ENCODE results near the gene KLHL28.

The KLHL28 gene

GRCh38 chr14:44961554-44962333, at the start of gene KLHL28, which contains the start of gene TOGARAM1:
TSS of gene KLHL28 (minus strand) at chr14:44961947. CDS start at chr14:44945928, 16,019 bp downstream.
TSS of gene TOGARAM1 (plus strand) at chr14:44962190. CDS start at chr14:44962422, 232 bp downstream.
- peak; percentile 99 for DNase-seq

- no peak for DNase-seq
These were observed 42.2 kb upstream of the KLHL28 start for GRCh38 chr14:45003924-45004323.

- no peak for DNase-seq
These were observed 34.1 kb upstream of the KLHL28 start for GRCh38 chr14:44995770-44996294.

- no peak for DNase-seq
These were observed 33.4 kb upstream of the KLHL28 start for GRCh38 chr14:44995196-44995595.

GRCh38 chr14:44990533-44990932, 28.8 kb upstream of the KLHL28 start:
- no peak for DNase-seq

GRCh38 chr14:44989497-44990440, 28.0 kb upstream of the KLHL28 start:
- DNase-seq: no peak

- DNase-seq: no peak
These were observed 26.9 kb upstream of the KLHL28 start for GRCh38 chr14:44988694-44989093.

- DNase-seq: no peak
These were observed 20.8 kb upstream of the KLHL28 start for GRCh38 chr14:44982594-44982993.

GRCh38 chr14:44981198-44981597, 19.5 kb upstream of the KLHL28 start:
- DNase-seq: no peak

- DNase-seq: no peak
These were observed 18.1 kb upstream of the KLHL28 start for GRCh38 chr14:44979740-44980356.

- no peak for DNase-seq
These were observed 17.5 kb upstream of the KLHL28 start for GRCh38 chr14:44979273-44979672.

- no peak for DNase-seq
These were observed 9.7 kb upstream of the KLHL28 start for GRCh38 chr14:44971459-44971858.

- no peak for DNase-seq
These were observed 9.2 kb upstream of the KLHL28 start for GRCh38 chr14:44970907-44971306.

GRCh38 chr14:44968714-44969113, 7.0 kb upstream of the KLHL28 start:
- DNase-seq: no peak

- DNase-seq: no peak
These were observed 5.0 kb upstream of the KLHL28 start for GRCh38 chr14:44966601-44967336.

- no peak for DNase-seq
These were observed 2.1 kb upstream of the KLHL28 start for GRCh38 chr14:44963775-44964380.

- DNase-seq: no peak
These were observed 1.3 kb upstream of the KLHL28 start for GRCh38 chr14:44963044-44963528.

- no peak for DNase-seq
These were observed 742 bp upstream of the KLHL28 start for GRCh38 chr14:44962334-44963043.

GRCh38 chr14:44961151-44961553, 595 bp downstream of the KLHL28 start:
- DNase-seq: no peak

GRCh38 chr14:44960646-44961045, 1.1 kb downstream of the KLHL28 start:
- DNase-seq: no peak

- no peak for DNase-seq
These were observed 1.6 kb downstream of the KLHL28 start for GRCh38 chr14:44960146-44960545.

Data from NCI-H2081 treated with DMSO at 0.1 percent for 48 hours (cell line).